Activated CD4-positive, alpha-beta T cell treated with anti-CD3 and anti-CD28 coated beads, Interleukin-2, amount 50 U/mL, for 16 hours (primary cell): ENCODE results near the gene NT5C1B.

Experiments used
- DNase-seq: peaks from one replicate; pipeline ENCODE4 v3.0.0-alpha.2; 2020

The NT5C1B gene

DNA sequence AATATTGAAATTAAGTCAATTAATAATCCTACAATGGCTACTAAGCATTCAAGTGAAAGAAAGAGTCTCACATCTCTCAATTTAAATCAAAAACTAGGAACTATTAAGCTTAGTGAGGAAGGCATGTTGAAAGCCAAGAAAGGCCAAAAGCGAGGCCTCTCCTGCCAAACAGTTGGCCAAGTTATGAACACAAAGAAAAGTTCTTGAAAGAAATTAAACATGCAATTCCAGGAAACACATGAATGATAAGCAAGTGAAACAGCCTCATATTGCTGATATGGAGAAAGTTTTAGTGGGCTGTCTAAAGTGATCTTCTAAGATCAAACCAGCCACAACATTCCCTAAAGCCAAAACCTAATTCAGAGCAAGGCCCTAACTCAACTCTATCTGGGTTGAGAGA, 40.7 kb downstream of the NT5C1B start:
- no peak for DNase-seq

GRCh38 chr2:18546567-18546966, 42.8 kb downstream of the NT5C1B start:
- no peak for DNase-seq

- no peak for DNase-seq
Observed at GRCh38 chr2:18545384-18545783, 44.0 kb downstream of the NT5C1B start.

DNA sequence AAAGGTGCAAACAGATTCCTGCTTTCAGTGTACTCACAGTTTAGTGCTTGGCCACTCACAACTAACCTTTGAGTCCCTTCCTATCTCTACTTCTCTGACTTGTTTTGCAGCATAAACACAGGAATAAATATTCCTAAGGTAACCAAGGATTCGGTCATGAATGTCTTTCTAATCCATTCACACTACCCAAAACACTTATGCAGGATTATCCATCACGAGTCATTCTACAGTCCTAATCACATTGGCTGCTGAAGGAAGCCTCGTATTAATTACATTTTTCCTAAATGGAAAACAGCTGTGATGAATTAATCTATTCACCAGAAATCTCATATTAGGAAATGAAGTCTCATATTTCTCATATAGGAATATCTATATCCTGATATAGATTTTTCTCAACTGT, 45.2 kb downstream of the NT5C1B start:
- DNase-seq: no peak

- peak; percentile 12 for DNase-seq
Observed at GRCh38 chr2:18540872-18541271, 48.5 kb downstream of the NT5C1B start.

- no peak for DNase-seq
Observed at GRCh38 chr2:18536697-18537096, 52.7 kb downstream of the NT5C1B start.

DNA sequence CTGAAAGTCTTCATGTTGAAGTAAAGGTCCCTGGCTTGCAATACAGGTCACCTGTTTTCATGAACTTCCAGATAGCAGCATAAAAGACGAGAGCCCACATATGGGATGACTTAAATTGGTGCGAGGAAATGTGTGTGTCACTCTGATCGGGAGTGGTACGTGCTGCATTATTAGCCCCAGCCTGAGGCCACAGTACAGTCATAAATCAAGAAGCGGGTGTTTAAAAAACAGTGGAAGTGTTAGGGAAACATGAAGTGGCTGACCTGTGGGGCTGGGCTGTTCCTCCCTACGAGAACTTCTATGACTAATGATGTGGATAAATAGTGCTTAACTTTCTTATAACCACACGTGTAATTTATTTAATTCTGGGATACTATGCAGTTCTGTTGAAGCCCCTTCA, 53.3 kb downstream of the NT5C1B start:
- no peak for DNase-seq

DNA sequence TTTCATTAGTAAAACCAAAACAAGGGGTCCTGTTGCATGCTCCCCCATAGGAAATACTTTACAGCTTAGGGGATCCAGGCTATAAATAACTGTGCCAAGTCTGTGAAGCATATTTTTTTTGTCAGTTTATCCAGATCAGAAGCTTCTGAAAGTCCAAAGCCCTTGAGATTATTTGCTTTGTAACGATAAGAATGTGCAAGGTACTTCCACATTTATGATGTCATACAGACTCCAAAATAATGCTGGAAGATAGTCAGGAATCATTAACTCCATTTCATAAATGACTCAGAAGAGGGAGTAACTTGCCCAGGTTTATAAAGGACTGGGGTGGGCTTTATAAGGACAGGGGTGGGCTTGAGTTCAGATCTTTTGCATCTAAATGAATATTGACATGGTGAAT, 58.2 kb downstream of the NT5C1B start:
- no peak for DNase-seq

DNA sequence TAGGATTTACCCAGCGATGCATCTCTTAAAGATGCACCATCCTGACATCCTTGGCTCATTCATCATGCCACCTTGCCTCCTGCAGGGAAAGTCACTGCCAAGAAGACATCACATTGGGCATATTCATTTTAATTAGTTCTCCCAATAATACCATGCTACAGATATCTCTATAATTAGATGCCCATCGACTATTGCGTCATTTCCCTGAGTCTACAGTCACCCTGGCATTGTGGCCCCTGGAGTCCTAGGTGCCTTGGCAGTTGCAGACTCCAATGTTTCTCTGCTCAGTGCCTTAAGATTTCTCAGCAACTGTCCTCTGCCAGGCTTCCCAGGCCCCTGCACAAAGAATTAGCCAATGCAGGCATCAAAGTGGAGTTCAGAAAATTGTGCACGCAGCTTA, 61.5 kb downstream of the NT5C1B start:
- no peak for DNase-seq

DNA sequence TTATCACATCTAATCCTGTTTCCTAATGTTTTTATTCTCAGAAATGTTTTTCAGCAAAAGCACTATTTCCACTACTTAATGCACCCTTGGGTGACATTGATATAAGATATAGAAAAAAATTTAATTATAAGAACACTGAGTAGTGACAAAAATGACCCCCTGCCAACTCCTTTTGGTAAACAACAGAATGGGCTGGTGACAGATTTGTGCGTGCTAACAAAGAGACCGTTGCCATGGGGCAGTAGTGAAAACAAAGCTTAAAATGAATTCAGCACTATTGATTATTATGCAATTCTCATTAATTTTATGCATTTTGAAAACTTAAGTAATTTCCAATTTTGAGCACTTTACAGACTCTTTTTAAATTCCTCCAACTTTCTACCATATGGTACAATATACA, 62.0 kb downstream of the NT5C1B start:
- no peak for DNase-seq

DNA sequence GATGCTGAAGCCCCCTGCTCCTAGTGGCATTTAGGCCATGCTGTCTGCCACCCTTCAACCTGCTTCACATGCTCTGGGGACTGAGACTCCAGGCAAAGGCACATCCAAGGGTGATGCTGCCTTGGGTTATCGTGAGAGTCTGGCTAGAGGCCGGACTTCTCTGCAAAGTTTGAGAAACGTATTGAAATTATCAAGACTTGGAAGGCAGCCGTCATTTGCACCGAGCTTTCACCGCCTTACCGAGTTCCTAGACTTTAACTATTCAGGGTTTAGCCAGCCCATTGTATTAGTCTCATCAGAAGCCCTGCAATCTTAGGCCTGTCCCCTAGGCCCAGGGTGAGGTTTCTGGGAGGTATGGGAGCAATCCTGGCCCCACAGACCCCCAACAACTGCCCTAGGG, 62.9 kb downstream of the NT5C1B start:
- no peak for DNase-seq

GRCh38 chr2:18525852-18526251, 63.5 kb downstream of the NT5C1B start:
- no peak for DNase-seq

GRCh38 chr2:18525236-18525635, 64.1 kb downstream of the NT5C1B start:
- DNase-seq: no peak

- DNase-seq: no peak
Observed at GRCh38 chr2:18522484-18523146, 66.8 kb downstream of the NT5C1B start.

DNA sequence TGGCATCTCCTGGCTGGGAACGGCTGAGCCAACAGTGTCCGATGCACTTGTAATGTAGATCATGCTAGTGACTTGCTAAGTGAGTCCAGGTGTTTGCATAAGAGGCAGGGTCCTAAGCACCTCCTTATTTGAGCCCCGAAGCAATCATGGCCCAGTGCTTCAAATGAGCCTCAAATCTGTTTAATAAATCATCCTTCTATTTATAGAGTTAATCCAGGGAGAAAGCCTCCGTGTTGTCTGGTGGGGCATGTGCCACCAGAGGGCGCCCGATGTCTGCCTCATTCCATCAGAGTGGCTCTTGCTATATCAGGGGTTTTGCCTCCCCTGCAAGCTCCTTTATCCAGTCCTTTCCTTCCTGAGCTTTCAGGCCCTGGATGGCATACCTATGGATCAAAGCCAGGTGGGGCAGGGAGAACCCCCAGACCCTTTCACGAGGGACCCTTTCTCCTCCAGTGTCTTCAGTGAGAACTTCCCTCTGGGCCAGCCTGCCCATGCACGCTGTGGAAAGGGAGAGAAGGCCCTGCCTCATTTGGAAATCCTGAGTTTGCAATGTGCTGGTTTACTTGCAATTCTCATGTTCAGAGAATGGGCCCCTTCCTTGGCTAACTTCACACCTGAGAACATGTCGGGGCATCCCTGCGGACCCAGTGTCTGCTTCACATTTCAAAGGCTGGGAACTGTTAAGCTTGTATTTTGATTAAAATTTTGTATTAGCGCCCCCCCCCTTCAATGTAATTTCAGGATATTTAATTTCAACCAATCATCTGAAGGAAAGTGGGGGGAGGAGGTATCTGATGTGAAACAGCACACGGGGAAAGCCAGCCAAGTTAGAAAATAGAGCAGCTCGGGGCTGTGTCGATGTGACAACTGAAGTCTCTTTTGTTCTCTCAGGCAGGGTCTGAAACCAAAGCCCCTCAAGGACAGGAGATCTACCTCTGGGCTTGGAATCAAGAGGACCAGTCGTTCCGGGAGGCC, 68.6 kb downstream of the NT5C1B start:
- DNase-seq: peak; percentile 64

- DNase-seq: no peak
Observed at GRCh38 chr2:18519914-18520450, 69.4 kb downstream of the NT5C1B start.

DNA sequence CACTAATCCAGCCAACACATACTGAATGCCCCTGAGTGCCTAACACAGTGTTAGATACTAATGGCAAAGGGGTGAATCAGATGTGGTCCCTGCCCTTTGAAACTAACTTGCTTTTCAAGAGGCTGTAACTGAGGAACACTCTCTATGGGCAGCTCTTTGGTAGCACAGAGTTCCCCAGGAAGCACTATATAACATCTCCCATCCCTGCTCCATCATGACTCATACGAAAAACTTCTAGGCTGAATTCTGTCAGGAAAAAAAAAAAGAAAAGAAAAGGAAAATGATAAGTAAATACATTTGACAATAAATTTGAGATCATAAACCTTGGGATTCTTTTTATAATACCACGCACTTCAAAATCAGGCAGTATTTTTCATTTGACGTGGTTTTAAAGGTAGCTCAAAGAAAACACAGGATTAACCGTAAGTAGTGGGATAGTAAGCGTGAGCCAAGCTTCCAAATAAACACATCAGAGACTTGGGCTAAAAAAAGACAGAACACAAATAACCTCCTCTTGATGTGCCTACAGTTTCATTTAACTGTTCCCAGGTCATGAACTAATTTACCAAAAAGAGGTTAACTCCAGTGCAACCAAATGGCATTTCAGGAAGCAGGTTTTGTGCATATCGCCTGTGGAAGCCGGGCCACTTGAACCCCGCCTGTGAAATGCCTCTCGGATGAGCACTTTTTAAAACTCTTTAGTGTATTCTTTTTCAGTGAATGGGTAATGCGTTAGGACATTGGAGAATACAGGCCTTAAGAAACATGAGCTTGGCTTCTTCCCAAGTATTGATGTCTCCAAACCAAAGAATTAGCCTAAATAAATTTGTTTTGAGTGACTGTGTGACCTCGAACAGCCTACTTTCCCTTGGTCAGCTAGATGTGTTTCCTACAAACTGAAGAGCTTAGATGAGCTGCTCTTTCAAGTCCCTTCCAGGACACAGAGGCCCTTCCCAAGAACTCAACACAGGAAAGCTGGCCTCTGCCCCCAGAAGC, 71.0 kb downstream of the NT5C1B start:
- no peak for DNase-seq

DNA sequence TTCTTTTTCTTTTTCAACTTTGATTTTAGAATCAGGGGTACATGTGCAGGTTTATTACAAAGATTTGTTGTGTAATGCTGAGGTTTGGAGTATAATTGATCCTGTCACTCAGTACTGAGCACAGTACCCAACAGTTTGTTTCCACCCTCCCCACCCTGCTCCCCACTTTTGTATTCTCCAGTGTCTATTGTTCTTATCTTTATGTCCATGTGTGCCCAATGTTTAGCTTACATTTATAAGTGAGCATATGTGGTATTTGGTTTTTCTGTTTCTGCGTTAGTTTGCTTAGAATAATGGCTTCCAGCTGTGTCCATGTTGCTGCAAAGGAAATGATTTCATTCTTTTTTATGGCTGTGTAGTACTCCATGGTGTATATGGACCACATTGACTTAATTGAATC, 72.0 kb downstream of the NT5C1B start:
- DNase-seq: no peak

DNA sequence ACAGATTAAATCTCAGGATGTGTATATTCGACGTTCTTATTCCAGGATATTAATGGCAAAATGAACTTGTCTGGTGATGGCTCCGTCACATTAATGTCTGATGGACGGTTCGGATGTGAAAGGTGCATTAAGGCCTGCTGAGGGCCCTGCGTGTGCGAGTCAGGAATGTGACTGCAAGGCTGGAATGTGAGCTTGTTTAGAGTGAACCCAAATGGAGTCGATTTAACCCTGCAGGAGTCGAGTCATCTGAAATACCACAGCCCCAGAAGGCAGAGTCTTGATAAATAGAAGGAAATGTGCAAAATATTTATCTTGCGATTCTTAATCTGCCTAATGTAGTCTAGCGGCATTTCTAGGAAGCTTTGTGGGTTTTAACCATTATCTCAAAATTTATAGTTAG, 73.3 kb downstream of the NT5C1B start:
- DNase-seq: no peak

DNA sequence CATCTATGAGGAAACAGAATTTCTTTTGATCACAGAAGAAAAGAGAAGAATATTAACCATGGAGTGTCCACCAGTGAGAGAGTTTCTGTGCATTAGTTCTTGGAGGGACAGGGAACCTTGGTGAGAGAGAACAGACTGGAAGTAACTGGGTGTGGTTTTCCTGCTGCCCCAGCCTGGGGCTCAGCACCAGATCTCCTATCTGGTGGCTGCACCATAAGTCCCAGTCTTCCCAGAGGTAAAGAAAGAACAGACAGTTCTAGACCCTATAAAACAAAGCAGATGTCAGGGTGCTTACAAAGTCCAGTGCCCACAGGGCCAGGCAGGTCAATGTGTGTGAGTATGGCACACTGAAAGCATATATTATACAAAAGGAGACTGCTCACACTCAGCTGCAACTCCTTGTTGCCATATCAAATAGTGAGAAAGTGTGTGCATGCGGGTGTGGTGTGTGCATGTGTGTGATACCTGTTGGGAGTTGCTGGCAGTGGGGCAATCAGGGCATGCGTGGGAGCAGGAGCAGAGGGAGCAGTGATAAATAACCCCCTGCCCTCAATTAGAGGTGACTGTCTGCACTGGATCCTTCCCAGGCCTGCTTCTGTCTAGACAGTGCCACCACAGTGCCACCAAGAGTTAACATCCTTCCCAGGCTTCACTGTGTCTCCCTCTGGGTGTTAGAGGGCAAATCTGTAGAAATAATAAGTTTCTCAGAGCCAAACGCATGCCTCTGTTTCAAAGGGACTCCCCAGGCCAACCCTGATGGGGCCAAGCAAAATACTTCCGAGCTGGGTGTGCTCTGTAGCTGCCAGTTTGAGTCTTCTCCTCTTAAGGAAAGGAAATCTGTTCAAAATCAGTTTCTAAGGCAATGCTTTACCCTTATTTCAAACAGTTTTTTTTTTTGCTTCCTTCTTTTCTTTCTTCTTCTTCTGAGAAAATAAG, 74.6 kb downstream of the NT5C1B start:
- DNase-seq: no peak
